Measurements from ENCODE around the gene TOM1L1. TPM values are rescaled to one million over a fixed set of nuclear protein-coding genes. Genes with fewer than 3 reads are reported as not detected.

The TOM1L1 gene
- total and polyA plus RNA-seq, 2 of the 8 experiments (the other 6 are each of a cell fraction or from before 2014, with no cell fraction given): 47.0 to 60.8 TPM

DNA sequence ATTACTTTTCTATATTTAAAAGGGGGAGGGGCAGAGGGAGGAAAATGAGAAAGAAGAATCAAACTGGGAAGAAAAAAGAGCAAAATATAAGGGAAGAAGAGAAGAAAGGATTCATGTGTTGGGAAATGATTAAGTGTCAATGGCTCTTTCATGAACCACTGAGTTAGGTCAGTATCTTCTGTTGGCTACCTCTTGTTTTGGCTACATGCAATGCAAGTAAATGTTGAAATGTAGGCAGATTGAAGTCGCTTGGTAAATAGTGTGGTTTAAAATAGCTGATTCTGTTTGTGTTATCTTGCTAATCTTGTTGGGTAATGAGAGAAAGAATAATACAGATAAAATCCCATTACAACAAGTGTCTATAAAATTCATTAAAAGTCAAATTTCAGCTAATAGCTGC lies 40.6 kb downstream of the TOM1L1 start:
- no peak overlapping the region for H2BK12ac ChIP-seq (ENCODE audit: low read depth, low read length)
- H3K27ac ChIP-seq (ENCODE audit: low read depth, low read length): no peak overlapping the region
- H3K36me3 ChIP-seq (ENCODE audit: control insufficient read depth in 2 of 4, insufficient read depth in 4 of 4, low read length in 3 of 4): peaks cover 19 to 41% (median 39%) of the 10 kb centered on the region in 4 experiments
- no peaks in the 10 kb centered on the region for H4K20me1 ChIP-seq (replicated peaks in 1 of 2; ENCODE audit: control insufficient read depth in 1 of 2, insufficient read depth in 2 of 2, low read length in 2 of 2)
- no peak overlapping the region for H4K91ac ChIP-seq (replicated peaks; ENCODE audit: insufficient read length, low read length)
- TF ChIP-seq SIN3A (conservative IDR thresholded peaks at IDR 0.05 in 1 of 2, IDR thresholded peaks at IDR 0.05 in 1 of 2; ENCODE audit: low read depth in 1 of 2, low read length in 2 of 2) (no peak), SRF (IDR thresholded peaks at IDR 0.05; ENCODE audit: low read depth, low read length) (no peak), KDM5A (IDR thresholded peaks at IDR 0.05; ENCODE audit: low read length) (no peak), PHF8 (conservative IDR thresholded peaks at IDR 0.05; ENCODE audit: low read depth, low read length) (no peak), TEAD4 (IDR thresholded peaks at IDR 0.05; ENCODE audit: low read depth, low read length) (no peak), NANOG (IDR thresholded peaks at IDR 0.05; ENCODE audit: insufficient read depth, low read depth, low read length, poor library complexity, severe bottlenecking) (no peak), GTF2F1 (IDR thresholded peaks at IDR 0.05; ENCODE audit: borderline replicate concordance, low read depth, low read length) (no peak), POLR2AphosphoS5 (IDR thresholded peaks at IDR 0.05; ENCODE audit: low read depth, low read length) (no peak), BACH1 (IDR thresholded peaks at IDR 0.05; ENCODE audit: low read length) (no peak), CREB1 (IDR thresholded peaks at IDR 0.05) (no peak), RAD21 (IDR thresholded peaks at IDR 0.05 in 1 of 2, conservative IDR thresholded peaks at IDR 0.05 in 1 of 2; ENCODE audit: low read depth in 2 of 2, low read length in 2 of 2) (no peak)
- H3K4me1 ChIP-seq (replicated peaks in 1 of 4; ENCODE audit: control insufficient read depth in 3 of 4, insufficient read depth in 4 of 4, low read length in 3 of 4): no peaks in the 10 kb centered on the region
- H3K79me2 ChIP-seq (ENCODE audit: control insufficient read depth in 1 of 2, insufficient read depth in 2 of 2, low read length in 2 of 2): no peaks in the 10 kb centered on the region
- no peaks in the 10 kb centered on the region for H3K9me3 ChIP-seq (ENCODE audit: insufficient read depth in 2 of 2, low read depth in 1 of 2, low read length in 1 of 2)
- ChIA-PET CTCF (ENCODE audit: partially characterized antibody) (no interaction called here), POLR2A (ENCODE audit: partially characterized antibody) (no interaction called here)
- H3K14ac ChIP-seq (ENCODE audit: insufficient read length): no peak overlapping the region
- no peak overlapping the region for H3K4me3 ChIP-seq (ENCODE audit: extremely low read depth in 1 of 4, insufficient read depth in 2 of 4, low read depth in 3 of 4, low read length in 4 of 4)
- no peak overlapping the region for H3K56ac ChIP-seq (replicated peaks; ENCODE audit: insufficient read length, low read depth, low read length)
- WGBS, 2 experiments (ENCODE audit: extremely low coverage in 1 of 2, insufficient coverage in 1 of 2, insufficient read length in 1 of 2, insufficient replicate concordance in 2 of 2, low coverage in 1 of 2, low lambda C conversion rate in 2 of 2, missing lambda C conversion rate in 1 of 2): 96% methylated on average over 1 of the region's 1 CpG; no CpG with 5 or more reads in 1 of the 2 experiments
- DNase-seq (ENCODE audit: low read depth in 1 of 2, low spot score in 2 of 2) (no peak), FAIRE-seq (no peak)
- peaks cover 0 to 1% (median 0%) of the 10 kb centered on the region in 4 experiments; a peak in 1 of 7 replicates for H3K27me3 ChIP-seq (replicated peaks in 1 of 4; ENCODE audit: control insufficient read depth in 3 of 4, extremely low read depth in 1 of 4, insufficient read depth in 3 of 4, low read length in 3 of 4)
- no peak overlapping the region for H4K5ac ChIP-seq (ENCODE audit: insufficient read length, low read depth, low read length)
- no peak overlapping the region for H3K4me2 ChIP-seq (ENCODE audit: insufficient read depth in 1 of 2, low read depth in 2 of 2, low read length in 2 of 2)
- no peak overlapping the region for H2AFZ ChIP-seq (ENCODE audit: low read length)
- H4K8ac ChIP-seq (ENCODE audit: extremely low read depth, insufficient read depth, low read length): no peak overlapping the region
- H2BK120ac ChIP-seq (replicated peaks; ENCODE audit: low read depth, low read length): no peak overlapping the region
- H3K9ac ChIP-seq (replicated peaks in 1 of 4; ENCODE audit: extremely low read depth in 1 of 4, low read depth in 3 of 4, low read length in 3 of 4): no peak overlapping the region
- H3K23ac ChIP-seq (ENCODE audit: insufficient read length): no peak overlapping the region
- H2BK5ac ChIP-seq (ENCODE audit: low read depth, low read length): no peak overlapping the region
- H3K23me2 ChIP-seq (ENCODE audit: low read depth, low read length): no peaks in the 10 kb centered on the region; the same call in 1 of the 2 replicates
- H2BK20ac ChIP-seq (ENCODE audit: low read length): no peak overlapping the region
- H3K4ac ChIP-seq (replicated peaks; ENCODE audit: insufficient read length, low read depth, low read length): no peak overlapping the region
- no peak overlapping the region for H2AK5ac ChIP-seq (ENCODE audit: low read depth, low read length)
- no peak overlapping the region for H3K18ac ChIP-seq (ENCODE audit: extremely low read depth, low read length)
- H2BK15ac ChIP-seq (ENCODE audit: low read length): no peak overlapping the region
- H3K79me1 ChIP-seq (ENCODE audit: low read depth, low read length): no peaks in the 10 kb centered on the region
